ENCODE measurements around the gene SPDYE5.

The SPDYE5 gene

DNA sequence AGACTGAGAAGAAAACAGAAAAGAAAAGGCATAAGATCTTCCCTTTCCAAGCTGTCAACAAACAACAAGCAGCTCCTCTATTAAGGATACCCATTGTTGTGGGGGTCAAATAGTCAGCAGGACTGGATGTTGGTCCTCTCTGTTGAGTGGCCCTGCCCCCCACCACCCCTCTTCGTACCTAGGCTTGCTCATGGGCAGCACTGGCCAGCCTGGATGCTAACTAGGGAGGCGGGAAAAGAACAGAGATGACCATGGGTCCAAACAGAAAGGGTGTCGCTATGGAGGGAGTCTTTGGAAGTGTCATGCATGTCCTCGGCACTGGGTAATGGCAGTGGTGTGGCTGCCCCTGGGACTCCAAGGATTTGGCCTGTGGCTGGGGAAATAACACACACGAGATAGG, 45.6 kb downstream of the SPDYE5 start:
- FAIRE-seq, result no peak

DNA sequence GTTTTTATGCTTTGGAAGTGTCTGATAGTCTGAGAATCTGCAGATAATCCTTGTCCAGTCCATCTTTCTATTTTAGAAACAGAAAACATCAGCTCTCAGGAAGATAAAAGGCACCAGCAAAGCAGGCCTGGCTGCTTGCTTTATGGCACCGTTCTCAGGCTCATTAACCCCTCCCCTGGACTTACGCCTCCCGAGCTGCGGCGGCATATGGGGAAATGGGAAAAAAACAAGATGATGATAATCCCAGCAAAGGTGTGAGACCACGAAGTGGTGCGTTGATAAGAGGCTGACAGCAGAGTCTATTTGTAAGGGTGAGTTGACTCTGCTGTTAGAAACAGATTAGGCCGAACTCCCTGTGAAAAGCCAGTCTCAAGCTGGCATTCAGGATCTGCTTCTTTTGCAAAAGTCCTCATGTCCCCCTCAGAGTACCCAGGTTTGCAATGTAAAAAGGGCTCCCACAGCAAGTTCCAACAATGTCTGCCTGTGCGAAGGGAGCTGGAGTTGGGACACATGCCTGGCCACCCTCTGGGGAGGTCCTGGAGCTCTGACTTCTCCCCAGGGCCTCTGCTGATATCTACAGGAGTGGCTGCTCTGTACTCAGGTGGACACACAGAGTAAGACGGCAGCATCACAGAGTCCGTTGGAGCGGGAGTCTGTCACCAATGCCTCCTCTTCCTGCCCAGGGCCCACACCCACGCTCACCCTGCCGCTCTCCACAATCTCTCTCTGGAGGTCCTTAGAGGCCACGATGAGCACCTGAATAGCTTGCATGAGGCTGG, 54.3 kb downstream of the SPDYE5 start:
- no peak for FAIRE-seq

All from TTC549 (cell line).